A549 (cell line): ENCODE measurements around the gene VNN1.

Experiments used
- BHLHE40 ChIP-seq: IDR thresholded peaks from 2 replicates; pipeline ENCODE4 v1.6.1; 2012; ENCODE audit warnings: low read depth, low read length, inconsistent platforms
- CHD2 ChIP-seq: fragments of 150-350 bp; IDR thresholded peaks from 2 replicates; pipeline ENCODE4 v1.6.1; 2014; ENCODE audit warnings: low read length; ENCODE audit not compliant: partially characterized antibody
- HOXB5 ChIP-seq: fragments of 250-450 bp; sonication (Bioruptor Pico); IDR thresholded peaks from 2 replicates; pipeline ENCODE4 v1.5.0; 2020; ENCODE audit warnings: mild to moderate bottlenecking, moderate library complexity
- PHF8 ChIP-seq: fragments of 200-600 bp; sonication (generic); IDR thresholded peaks from 2 replicates; pipeline ENCODE4 v1.6.1; 2016; ENCODE audit warnings: low read depth, mild to moderate bottlenecking, antibody characterized with exemption, moderate library complexity, borderline replicate concordance
- POLR2A ChIP-seq: IDR thresholded peaks from 2 replicates; pipeline ENCODE4 v1.6.1; 2012; ENCODE audit warnings: mild to moderate bottlenecking, low read length
- TF ChIP-seq, protein P1 (sequence below): fragments of >200 bp; sonication (Bioruptor Twin); formaldehyde crosslinking; IDR thresholded peaks from 3 replicates; pipeline ENCODE4 v1.5.1; 2016
- TF ChIP-seq, protein P2 (sequence below): IDR thresholded peaks from 2 replicates; pipeline ENCODE4 v1.6.1; 2012
- TF ChIP-seq, protein P3 (sequence below): fragments of 250-450 bp; sonication (Bioruptor Pico); IDR thresholded peaks from 2 replicates; pipeline ENCODE4 v1.5.0; 2021; ENCODE audit warnings: mild to moderate bottlenecking, moderate library complexity, borderline replicate concordance

DNA sequence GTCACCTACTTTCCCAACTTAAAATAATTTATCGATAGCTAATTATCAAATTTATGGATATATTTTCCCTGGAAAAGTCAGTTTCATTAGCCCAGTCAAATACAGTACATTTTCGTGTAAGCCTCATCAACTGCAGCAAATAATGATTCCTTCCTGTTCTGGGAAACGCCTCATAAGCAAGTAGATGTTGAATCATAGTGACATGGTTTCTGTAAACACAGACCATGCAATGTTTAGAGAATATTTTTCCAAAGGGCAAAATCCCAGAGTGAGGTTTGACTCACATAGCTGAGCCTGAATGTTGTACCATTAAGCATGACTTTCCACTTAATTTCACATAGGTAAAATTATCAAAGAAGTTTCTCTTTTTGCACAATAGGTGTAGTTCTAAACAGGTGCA lies 16.7 kb upstream of the VNN1 start:
- TF ChIP-seq PHF8 (no peak), POLR2A (no peak), CHD2 (no peak), HOXB5 (CRISPR knock-in tag) (no peak), BHLHE40 (no peak)
- TF ChIP-seq, protein P1, sequence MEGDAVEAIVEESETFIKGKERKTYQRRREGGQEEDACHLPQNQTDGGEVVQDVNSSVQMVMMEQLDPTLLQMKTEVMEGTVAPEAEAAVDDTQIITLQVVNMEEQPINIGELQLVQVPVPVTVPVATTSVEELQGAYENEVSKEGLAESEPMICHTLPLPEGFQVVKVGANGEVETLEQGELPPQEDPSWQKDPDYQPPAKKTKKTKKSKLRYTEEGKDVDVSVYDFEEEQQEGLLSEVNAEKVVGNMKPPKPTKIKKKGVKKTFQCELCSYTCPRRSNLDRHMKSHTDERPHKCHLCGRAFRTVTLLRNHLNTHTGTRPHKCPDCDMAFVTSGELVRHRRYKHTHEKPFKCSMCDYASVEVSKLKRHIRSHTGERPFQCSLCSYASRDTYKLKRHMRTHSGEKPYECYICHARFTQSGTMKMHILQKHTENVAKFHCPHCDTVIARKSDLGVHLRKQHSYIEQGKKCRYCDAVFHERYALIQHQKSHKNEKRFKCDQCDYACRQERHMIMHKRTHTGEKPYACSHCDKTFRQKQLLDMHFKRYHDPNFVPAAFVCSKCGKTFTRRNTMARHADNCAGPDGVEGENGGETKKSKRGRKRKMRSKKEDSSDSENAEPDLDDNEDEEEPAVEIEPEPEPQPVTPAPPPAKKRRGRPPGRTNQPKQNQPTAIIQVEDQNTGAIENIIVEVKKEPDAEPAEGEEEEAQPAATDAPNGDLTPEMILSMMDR: no peak
- TF ChIP-seq, protein P2, sequence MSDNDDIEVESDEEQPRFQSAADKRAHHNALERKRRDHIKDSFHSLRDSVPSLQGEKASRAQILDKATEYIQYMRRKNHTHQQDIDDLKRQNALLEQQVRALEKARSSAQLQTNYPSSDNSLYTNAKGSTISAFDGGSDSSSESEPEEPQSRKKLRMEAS: no peak
- TF ChIP-seq, protein P3, sequence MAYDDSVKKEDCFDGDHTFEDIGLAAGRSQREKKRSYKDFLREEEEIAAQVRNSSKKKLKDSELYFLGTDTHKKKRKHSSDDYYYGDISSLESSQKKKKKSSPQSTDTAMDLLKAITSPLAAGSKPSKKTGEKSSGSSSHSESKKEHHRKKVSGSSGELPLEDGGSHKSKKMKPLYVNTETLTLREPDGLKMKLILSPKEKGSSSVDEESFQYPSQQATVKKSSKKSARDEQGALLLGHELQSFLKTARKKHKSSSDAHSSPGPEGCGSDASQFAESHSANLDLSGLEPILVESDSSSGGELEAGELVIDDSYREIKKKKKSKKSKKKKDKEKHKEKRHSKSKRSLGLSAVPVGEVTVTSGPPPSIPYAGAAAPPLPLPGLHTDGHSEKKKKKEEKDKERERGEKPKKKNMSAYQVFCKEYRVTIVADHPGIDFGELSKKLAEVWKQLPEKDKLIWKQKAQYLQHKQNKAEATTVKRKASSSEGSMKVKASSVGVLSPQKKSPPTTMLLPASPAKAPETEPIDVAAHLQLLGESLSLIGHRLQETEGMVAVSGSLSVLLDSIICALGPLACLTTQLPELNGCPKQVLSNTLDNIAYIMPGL: no peak
